K562 (cell line): Measurements from ENCODE around the gene TMCO2. TPM values are rescaled to one million over a fixed set of nuclear protein-coding genes. Genes with fewer than 3 reads are reported as not detected.

ENCODE experiments used
- ATAC-seq: fragments of 200-7000 bp; cut with Tn5 transposase; 3 replicates; pipeline ENCODE4 v1.9.1; 2020; ENCODE audit warnings: moderate library complexity
- BruUV-seq: library from RNA; stranded (reverse); fragments of 400-500 nt; replicated peaks from 2 replicates; lab custom pipeline; 2021; lab: Mats Ljungman, UMichigan
- CTCF ChIA-PET: fragments of 300-600 bp; formaldehyde crosslinking; extraction: SDS; loops from one replicate; lab custom pipeline; 2021; ENCODE audit warnings: low intra/inter-chr PET ratio; lab: Yijun Ruan, JAX
- POLR2A ChIA-PET: fragments of 300-600, 350-650 bp; sonication (Branson Sonifier 250); formaldehyde crosslinking; extraction: SDS; loops from one replicate; lab custom pipeline; 2021; ENCODE audit warnings: antibody characterized with exemption, inconsistent platforms; lab: Yijun Ruan, JAX
- DNase-seq, 4 experiments: peaks; one replicate each; pipeline versions ENCODE4 v3.0.0 to v3.0.0-alpha.2; 2011 to 2018; ENCODE audit warnings: low spot score in 3 of 4, mixed read lengths in 3 of 4; ENCODE audit errors: extremely low read depth in 1 of 4
- FAIRE-seq: peaks from 2 replicates; lab custom pipeline; 2011; peaks lifted over from hg19 to GRCh38; lab: Jason Lieb, UNC
- H2AFZ ChIP-seq: 2 replicates; pipeline ENCODE4 v1.6.0; 2011; ENCODE audit warnings: low read depth, low read length, control low read depth, inconsistent platforms
- H3K27ac ChIP-seq: fragments of 200-600 bp; 3 replicates; pipeline ENCODE4 v1.8.0; 2011; ENCODE audit warnings: low read depth, mild to moderate bottlenecking, control low read depth, inconsistent platforms, low read length, moderate library complexity, mixed read lengths; ENCODE audit errors: extremely low read depth
- H3K27me3 ChIP-seq, 2 experiments: fragments of 300-600 bp in 1 of 2; 2 replicates in 1 of 2; 3 replicates in 1 of 2; pipeline versions ENCODE4 v1.6.0 to v1.8.0; 2011; ENCODE audit warnings: inconsistent platforms in 2 of 2, low read length in 2 of 2, mild to moderate bottlenecking in 1 of 2, mixed read lengths in 1 of 2, moderate library complexity in 1 of 2; ENCODE audit not compliant: control insufficient read depth in 2 of 2, insufficient read depth in 2 of 2
- H3K36me3 ChIP-seq: fragments of 300-600 bp; 3 replicates; pipeline ENCODE4 v1.8.0; 2011; ENCODE audit warnings: mild to moderate bottlenecking, low read length, inconsistent platforms; ENCODE audit not compliant: control insufficient read depth, insufficient read depth
- H3K4me1 ChIP-seq, 2 experiments: fragments of 200-600 bp in 1 of 2; replicated peaks in 1 of 2; 2 replicates in 1 of 2; 3 replicates in 1 of 2; pipeline versions ENCODE4 v1.5.1 to v1.8.0; 2011; ENCODE audit warnings: inconsistent platforms in 2 of 2, low read length in 2 of 2, mild to moderate bottlenecking in 1 of 2, mixed read lengths in 1 of 2, moderate library complexity in 1 of 2; ENCODE audit not compliant: control insufficient read depth in 2 of 2, insufficient read depth in 2 of 2
- H3K4me2 ChIP-seq: 2 replicates; pipeline ENCODE4 v1.6.1; 2011; ENCODE audit warnings: low read length, control low read depth, inconsistent platforms, mixed read lengths; ENCODE audit not compliant: insufficient read depth
- H3K4me3 ChIP-seq: fragments of 200-600 bp; sonication (generic), shearing (Covaris generic); 2 replicates; pipeline ENCODE4 v1.5.1; 2016; ENCODE audit warnings: control low read depth, inconsistent platforms
- H3K79me2 ChIP-seq: fragments of 200-600 bp; 3 replicates; pipeline ENCODE4 v1.8.0; 2011; ENCODE audit warnings: low read length, inconsistent platforms; ENCODE audit not compliant: control insufficient read depth, insufficient read depth
- H3K9ac ChIP-seq, 2 experiments: 2 replicates each; pipeline versions ENCODE4 v1.6.0 to v1.6.1; 2011; ENCODE audit warnings: low read depth in 2 of 2, low read length in 2 of 2, control low read depth in 1 of 2, inconsistent platforms in 1 of 2, mild to moderate bottlenecking in 1 of 2, mixed read lengths in 1 of 2; ENCODE audit not compliant: insufficient read depth in 1 of 2
- H3K9me1 ChIP-seq: one replicate; pipeline ENCODE4 v1.6.0; 2011; ENCODE audit warnings: inconsistent platforms, mild to moderate bottlenecking, low read length, moderate library complexity; ENCODE audit not compliant: control insufficient read depth, insufficient read depth
- H3K9me3 ChIP-seq: replicated peaks from 2 replicates; pipeline ENCODE4 v1.5.1; 2011; ENCODE audit warnings: low read depth, low read length, inconsistent platforms; ENCODE audit not compliant: control insufficient read depth, insufficient read depth
- H4K20me1 ChIP-seq: replicated peaks from 2 replicates; pipeline ENCODE4 v1.6.1; 2011; ENCODE audit warnings: low read length, inconsistent platforms, mixed read lengths; ENCODE audit not compliant: control insufficient read depth, insufficient read depth
- CAMTA2 ChIP-seq: fragments of 250-450 bp; sonication (Bioruptor Pico); conservative IDR thresholded peaks from 2 replicates; pipeline ENCODE4 v1.5.1; 2022
- LCOR ChIP-seq: sonication (generic); formaldehyde crosslinking; IDR thresholded peaks from 2 replicates; pipeline ENCODE4 v1.8.0; 2022; ENCODE audit warnings: mild to moderate bottlenecking, missing genetic modification reagents
- MLLT1 ChIP-seq, 2 experiments: fragments of 450-650 bp; IDR thresholded peaks; 2 replicates each; pipeline ENCODE4 v1.6.1; 2016
- PHB ChIP-seq: fragments of 250-450 bp; sonication (Bioruptor Pico); IDR thresholded peaks from 2 replicates; pipeline ENCODE4 v1.5.0; 2021
- PTBP1 ChIP-seq: fragments of 200-400 bp; formaldehyde crosslinking; IDR thresholded peaks from 2 replicates; pipeline ENCODE4 v1.6.1; 2017; ENCODE audit warnings: low read depth, low read length
- SMAD3 ChIP-seq: fragments of 450-650 bp; formaldehyde crosslinking; conservative IDR thresholded peaks from 2 replicates; pipeline ENCODE4 v1.4.0; 2020; ENCODE audit warnings: mild to moderate bottlenecking
- ZKSCAN8 ChIP-seq: fragments of 200-800 bp; sonication (Bioruptor generic); IDR thresholded peaks from 2 replicates; pipeline ENCODE4 v1.6.1; 2016; ENCODE audit warnings: missing genetic modification characterization, missing compliant biosample characterization
- WGBS: fragments of 100-300 bp; shearing (Covaris generic); methylation state at CpG from one replicate; pipeline ENCODE4 v1.1.6; 2016; ENCODE audit warnings: low coverage, mixed read lengths; ENCODE audit not compliant: insufficient coverage; ENCODE audit errors: missing lambda C conversion rate; 5-methylcytosine and 5-hydroxymethylcytosine counted together
- in situ Hi-C: fragments of 300-500 bp; cut with MboI; formaldehyde crosslinking; loops from 4 replicates; pipeline ENCODE4 v1.15.0; 2018; ENCODE audit warnings: inconsistent platforms, mixed read lengths
- intact Hi-C: fragments of 100-400 bp; cut with micrococcal nuclease; formaldehyde crosslinking; loops from 2 replicates; pipeline ENCODE4 v1.14.2; 2022
- polyA plus RNA-seq, 8 experiments: library from polyadenylated mRNA; depleted of rRNA in 4 of 8; stranded (reverse) in 5 of 8; unstranded in 3 of 8; fragments of >200 nt; fragmentation: Nextera tagmentation in 2 of 8; fragmentation: Illumina TruSeq in 1 of 8; extraction: Ambion mirVana in 2 of 8; extraction: Trizol in 1 of 8; gene quantifications; 2 replicates each; pipeline versions ENCODE4 v1.2.1 to v1.2.3, GENCODE V29; 2011 to 2014; ENCODE audit warnings: inconsistent platforms in 1 of 8, missing spikeins in 1 of 8
- total RNA-seq, 7 experiments: library from RNA; depleted of rRNA in 6 of 7; stranded (reverse); fragments of >200 nt in 6 of 7; fragmentation: Illumina TruSeq in 2 of 7; extraction: Trizol in 2 of 7; gene quantifications; 2 replicates each; pipeline versions ENCODE4 v1.2.1 to v1.2.3, GENCODE V29; 2011 to 2021; ENCODE audit warnings: low replicate concordance in 1 of 7
- TF ChIP-seq, protein P1 (sequence below): fragments of 250-450 bp; sonication (Bioruptor Pico); IDR thresholded peaks from 2 replicates; pipeline ENCODE4 v1.8.0; 2022; ENCODE audit warnings: inconsistent platforms, mild to moderate bottlenecking, moderate library complexity, borderline replicate concordance
- TF ChIP-seq, protein P2 (sequence below): fragments of 450-650 bp; IDR thresholded peaks from 2 replicates; pipeline ENCODE4 v1.6.1; 2017; ENCODE audit warnings: antibody characterized with exemption
- TF ChIP-seq, protein P3 (sequence below): fragments of 450-650 bp; formaldehyde crosslinking; IDR thresholded peaks from 2 replicates; pipeline ENCODE4 v1.4.0; 2022; ENCODE audit warnings: missing genetic modification characterization
- TF ChIP-seq, protein P4 (sequence below): sonication (generic); formaldehyde crosslinking; IDR thresholded peaks from 2 replicates; pipeline ENCODE4 v1.8.0; 2023; ENCODE audit warnings: missing genetic modification reagents, mild to moderate bottlenecking, borderline replicate concordance

The TMCO2 gene
- total and polyA plus RNA-seq, 9 of the 15 experiments (the other 6 are each of a cell fraction or from before 2014, with no cell fraction given), result not detected

DNA sequence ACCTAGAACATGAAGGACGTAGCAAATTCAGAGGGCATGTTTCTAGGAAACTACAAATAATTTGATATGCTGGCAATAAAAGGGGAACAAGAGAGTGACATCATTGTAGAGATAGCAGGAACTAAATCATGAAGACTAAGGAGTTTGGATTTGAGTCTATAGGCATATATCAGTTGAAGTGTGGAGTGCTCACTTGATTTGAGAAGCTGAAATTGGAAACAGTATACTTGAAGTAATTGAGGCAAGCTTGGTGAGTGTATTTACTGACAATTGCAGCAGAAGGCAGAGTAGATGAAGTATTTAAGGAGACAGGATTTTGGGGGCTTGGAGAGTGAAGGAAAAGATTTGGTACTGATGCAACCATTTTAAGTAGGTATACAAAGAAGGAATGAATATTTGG, 6.4 kb upstream of the TMCO2 start:
- Histone ChIP-seq H3K36me3 (peaks cover 32% of the 10 kb centered on the region), H3K9me1 (no peaks in the 10 kb centered on the region), H3K4me3 (no peak overlapping the region), H2AFZ (no peak overlapping the region), H3K27me3 (no peaks in the 10 kb centered on the region), H3K4me1 (0 out of 5 replicates have a peak, but pooled peaks cover 0 to 3% of the 10 kb centered on the region in 2 experiments), H3K79me2 (no peaks in the 10 kb centered on the region), H4K20me1 (no peaks in the 10 kb centered on the region), H3K27ac (no peak overlapping the region), H3K9ac (no peak overlapping the region), H3K4me2 (no peak overlapping the region), H3K9me3 (no peaks in the 10 kb centered on the region)
- in situ Hi-C loops (no loop called here), intact Hi-C loops (no loop called here)
- ChIA-PET POLR2A (interaction anchor here (0.6 to 4.5 kb wide), 8 partner anchors 10 to 381 kb away, joined by 3 to 25 read pairs (median 6); partner anchors contain the start of gene ZMPSTE24), CTCF (no interaction called here)
- DNase-seq (no peak), ATAC-seq (no peak), FAIRE-seq (no peak)
- BruUV-seq, result no TSS peak
- WGBS, result 90% methylated on average over 1 of the region's 1 CpG
- no peak for TF ChIP-seq LCOR (CRISPR knock-in tag)
- TF ChIP-seq PHB (CRISPR knock-in tag), result no peak
- 0 out of 2 replicates have a peak, but pooled peaks have one; percentile 42 for TF ChIP-seq CAMTA2 (CRISPR knock-in tag)
- TF ChIP-seq, protein P1, sequence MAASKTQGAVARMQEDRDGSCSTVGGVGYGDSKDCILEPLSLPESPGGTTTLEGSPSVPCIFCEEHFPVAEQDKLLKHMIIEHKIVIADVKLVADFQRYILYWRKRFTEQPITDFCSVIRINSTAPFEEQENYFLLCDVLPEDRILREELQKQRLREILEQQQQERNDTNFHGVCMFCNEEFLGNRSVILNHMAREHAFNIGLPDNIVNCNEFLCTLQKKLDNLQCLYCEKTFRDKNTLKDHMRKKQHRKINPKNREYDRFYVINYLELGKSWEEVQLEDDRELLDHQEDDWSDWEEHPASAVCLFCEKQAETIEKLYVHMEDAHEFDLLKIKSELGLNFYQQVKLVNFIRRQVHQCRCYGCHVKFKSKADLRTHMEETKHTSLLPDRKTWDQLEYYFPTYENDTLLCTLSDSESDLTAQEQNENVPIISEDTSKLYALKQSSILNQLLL (CRISPR knock-in tag), result no peak
- no peak for TF ChIP-seq MLLT1 (IDR thresholded peaks at IDR 0.05)
- TF ChIP-seq, protein P2, sequence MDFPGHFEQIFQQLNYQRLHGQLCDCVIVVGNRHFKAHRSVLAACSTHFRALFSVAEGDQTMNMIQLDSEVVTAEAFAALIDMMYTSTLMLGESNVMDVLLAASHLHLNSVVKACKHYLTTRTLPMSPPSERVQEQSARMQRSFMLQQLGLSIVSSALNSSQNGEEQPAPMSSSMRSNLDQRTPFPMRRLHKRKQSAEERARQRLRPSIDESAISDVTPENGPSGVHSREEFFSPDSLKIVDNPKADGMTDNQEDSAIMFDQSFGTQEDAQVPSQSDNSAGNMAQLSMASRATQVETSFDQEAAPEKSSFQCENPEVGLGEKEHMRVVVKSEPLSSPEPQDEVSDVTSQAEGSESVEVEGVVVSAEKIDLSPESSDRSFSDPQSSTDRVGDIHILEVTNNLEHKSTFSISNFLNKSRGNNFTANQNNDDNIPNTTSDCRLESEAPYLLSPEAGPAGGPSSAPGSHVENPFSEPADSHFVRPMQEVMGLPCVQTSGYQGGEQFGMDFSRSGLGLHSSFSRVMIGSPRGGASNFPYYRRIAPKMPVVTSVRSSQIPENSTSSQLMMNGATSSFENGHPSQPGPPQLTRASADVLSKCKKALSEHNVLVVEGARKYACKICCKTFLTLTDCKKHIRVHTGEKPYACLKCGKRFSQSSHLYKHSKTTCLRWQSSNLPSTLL, result no peak
- no peak for TF ChIP-seq ZKSCAN8 (CRISPR knock-in tag)
- no peak for TF ChIP-seq SMAD3 (CRISPR knock-in tag)
- TF ChIP-seq, protein P3, sequence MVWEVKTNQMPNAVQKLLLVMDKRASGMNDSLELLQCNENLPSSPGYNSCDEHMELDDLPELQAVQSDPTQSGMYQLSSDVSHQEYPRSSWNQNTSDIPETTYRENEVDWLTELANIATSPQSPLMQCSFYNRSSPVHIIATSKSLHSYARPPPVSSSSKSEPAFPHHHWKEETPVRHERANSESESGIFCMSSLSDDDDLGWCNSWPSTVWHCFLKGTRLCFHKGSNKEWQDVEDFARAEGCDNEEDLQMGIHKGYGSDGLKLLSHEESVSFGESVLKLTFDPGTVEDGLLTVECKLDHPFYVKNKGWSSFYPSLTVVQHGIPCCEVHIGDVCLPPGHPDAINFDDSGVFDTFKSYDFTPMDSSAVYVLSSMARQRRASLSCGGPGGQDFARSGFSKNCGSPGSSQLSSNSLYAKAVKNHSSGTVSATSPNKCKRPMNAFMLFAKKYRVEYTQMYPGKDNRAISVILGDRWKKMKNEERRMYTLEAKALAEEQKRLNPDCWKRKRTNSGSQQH (CRISPR knock-in tag), result no peak
- TF ChIP-seq, protein P4, sequence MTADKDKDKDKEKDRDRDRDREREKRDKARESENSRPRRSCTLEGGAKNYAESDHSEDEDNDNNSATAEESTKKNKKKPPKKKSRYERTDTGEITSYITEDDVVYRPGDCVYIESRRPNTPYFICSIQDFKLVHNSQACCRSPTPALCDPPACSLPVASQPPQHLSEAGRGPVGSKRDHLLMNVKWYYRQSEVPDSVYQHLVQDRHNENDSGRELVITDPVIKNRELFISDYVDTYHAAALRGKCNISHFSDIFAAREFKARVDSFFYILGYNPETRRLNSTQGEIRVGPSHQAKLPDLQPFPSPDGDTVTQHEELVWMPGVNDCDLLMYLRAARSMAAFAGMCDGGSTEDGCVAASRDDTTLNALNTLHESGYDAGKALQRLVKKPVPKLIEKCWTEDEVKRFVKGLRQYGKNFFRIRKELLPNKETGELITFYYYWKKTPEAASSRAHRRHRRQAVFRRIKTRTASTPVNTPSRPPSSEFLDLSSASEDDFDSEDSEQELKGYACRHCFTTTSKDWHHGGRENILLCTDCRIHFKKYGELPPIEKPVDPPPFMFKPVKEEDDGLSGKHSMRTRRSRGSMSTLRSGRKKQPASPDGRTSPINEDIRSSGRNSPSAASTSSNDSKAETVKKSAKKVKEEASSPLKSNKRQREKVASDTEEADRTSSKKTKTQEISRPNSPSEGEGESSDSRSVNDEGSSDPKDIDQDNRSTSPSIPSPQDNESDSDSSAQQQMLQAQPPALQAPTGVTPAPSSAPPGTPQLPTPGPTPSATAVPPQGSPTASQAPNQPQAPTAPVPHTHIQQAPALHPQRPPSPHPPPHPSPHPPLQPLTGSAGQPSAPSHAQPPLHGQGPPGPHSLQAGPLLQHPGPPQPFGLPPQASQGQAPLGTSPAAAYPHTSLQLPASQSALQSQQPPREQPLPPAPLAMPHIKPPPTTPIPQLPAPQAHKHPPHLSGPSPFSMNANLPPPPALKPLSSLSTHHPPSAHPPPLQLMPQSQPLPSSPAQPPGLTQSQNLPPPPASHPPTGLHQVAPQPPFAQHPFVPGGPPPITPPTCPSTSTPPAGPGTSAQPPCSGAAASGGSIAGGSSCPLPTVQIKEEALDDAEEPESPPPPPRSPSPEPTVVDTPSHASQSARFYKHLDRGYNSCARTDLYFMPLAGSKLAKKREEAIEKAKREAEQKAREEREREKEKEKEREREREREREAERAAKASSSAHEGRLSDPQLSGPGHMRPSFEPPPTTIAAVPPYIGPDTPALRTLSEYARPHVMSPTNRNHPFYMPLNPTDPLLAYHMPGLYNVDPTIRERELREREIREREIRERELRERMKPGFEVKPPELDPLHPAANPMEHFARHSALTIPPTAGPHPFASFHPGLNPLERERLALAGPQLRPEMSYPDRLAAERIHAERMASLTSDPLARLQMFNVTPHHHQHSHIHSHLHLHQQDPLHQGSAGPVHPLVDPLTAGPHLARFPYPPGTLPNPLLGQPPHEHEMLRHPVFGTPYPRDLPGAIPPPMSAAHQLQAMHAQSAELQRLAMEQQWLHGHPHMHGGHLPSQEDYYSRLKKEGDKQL, result no peak
- TF ChIP-seq PTBP1, result no peak
